Ishikawa (cell line): ENCODE measurements around the gene LRRC40.

Source experiments
- CREB1 ChIP-seq: IDR thresholded peaks from 2 replicates; pipeline ENCODE4 v1.6.1; 2012; ENCODE audit warnings: low read depth
- EGR1 ChIP-seq: IDR thresholded peaks from 2 replicates; pipeline ENCODE4 v1.6.1; 2012
- EP300 ChIP-seq: IDR thresholded peaks from 2 replicates; pipeline ENCODE4 v1.6.1; 2012; ENCODE audit warnings: borderline replicate concordance
- FOXM1 ChIP-seq: IDR thresholded peaks from 2 replicates; pipeline ENCODE4 v1.6.1; 2012; ENCODE audit warnings: low read depth, borderline replicate concordance
- NFIC ChIP-seq: IDR thresholded peaks from 2 replicates; pipeline ENCODE4 v1.6.1; 2012
- RAD21 ChIP-seq: IDR thresholded peaks from 2 replicates; pipeline ENCODE4 v1.6.1; 2012; ENCODE audit warnings: low read depth
- TAF1 ChIP-seq: IDR thresholded peaks from 2 replicates; pipeline ENCODE4 v1.6.1; 2012; ENCODE audit warnings: low read depth, mild to moderate bottlenecking
- TCF12 ChIP-seq: IDR thresholded peaks from 2 replicates; pipeline ENCODE4 v1.6.1; 2012; ENCODE audit warnings: low read depth
- TEAD4 ChIP-seq: IDR thresholded peaks from 2 replicates; pipeline ENCODE4 v1.6.1; 2012
- USF1 ChIP-seq: IDR thresholded peaks from 2 replicates; pipeline ENCODE4 v1.6.1; 2012
- ZBTB7A ChIP-seq: IDR thresholded peaks from 2 replicates; pipeline ENCODE4 v1.6.1; 2012; ENCODE audit warnings: low read depth
- TF ChIP-seq, protein P1 (sequence below): IDR thresholded peaks from 2 replicates; pipeline ENCODE4 v1.6.1; 2012; ENCODE audit warnings: low read depth, mild to moderate bottlenecking
- TF ChIP-seq, protein P2 (sequence below): IDR thresholded peaks from 2 replicates; pipeline ENCODE4 v1.6.1; 2012

DNA sequence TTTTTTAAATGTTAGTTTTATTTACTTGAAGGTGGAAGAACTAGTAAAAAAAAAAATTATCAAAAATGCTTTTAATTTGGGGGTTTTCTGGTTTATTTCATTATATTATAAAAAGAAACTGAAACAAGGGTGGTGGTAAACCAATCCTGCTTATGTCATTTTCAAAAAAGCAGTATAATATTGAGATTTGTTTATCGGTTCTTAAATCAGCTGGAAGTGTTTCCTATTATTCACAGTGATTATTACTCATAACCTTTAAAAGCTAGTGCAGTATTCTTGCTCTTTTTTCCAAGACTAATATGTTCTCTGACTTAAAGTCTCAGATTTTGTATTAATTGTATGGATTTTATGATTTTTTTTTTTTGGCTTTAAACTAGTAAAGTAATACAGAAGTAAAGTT, 5.4 kb upstream of the LRRC40 start:
- TF ChIP-seq RAD21, result no peak
- no peak for TF ChIP-seq FOXM1
- no peak for TF ChIP-seq ZBTB7A
- TF ChIP-seq, protein P1, sequence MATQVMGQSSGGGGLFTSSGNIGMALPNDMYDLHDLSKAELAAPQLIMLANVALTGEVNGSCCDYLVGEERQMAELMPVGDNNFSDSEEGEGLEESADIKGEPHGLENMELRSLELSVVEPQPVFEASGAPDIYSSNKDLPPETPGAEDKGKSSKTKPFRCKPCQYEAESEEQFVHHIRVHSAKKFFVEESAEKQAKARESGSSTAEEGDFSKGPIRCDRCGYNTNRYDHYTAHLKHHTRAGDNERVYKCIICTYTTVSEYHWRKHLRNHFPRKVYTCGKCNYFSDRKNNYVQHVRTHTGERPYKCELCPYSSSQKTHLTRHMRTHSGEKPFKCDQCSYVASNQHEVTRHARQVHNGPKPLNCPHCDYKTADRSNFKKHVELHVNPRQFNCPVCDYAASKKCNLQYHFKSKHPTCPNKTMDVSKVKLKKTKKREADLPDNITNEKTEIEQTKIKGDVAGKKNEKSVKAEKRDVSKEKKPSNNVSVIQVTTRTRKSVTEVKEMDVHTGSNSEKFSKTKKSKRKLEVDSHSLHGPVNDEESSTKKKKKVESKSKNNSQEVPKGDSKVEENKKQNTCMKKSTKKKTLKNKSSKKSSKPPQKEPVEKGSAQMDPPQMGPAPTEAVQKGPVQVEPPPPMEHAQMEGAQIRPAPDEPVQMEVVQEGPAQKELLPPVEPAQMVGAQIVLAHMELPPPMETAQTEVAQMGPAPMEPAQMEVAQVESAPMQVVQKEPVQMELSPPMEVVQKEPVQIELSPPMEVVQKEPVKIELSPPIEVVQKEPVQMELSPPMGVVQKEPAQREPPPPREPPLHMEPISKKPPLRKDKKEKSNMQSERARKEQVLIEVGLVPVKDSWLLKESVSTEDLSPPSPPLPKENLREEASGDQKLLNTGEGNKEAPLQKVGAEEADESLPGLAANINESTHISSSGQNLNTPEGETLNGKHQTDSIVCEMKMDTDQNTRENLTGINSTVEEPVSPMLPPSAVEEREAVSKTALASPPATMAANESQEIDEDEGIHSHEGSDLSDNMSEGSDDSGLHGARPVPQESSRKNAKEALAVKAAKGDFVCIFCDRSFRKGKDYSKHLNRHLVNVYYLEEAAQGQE, result no peak
- TF ChIP-seq, protein P2, sequence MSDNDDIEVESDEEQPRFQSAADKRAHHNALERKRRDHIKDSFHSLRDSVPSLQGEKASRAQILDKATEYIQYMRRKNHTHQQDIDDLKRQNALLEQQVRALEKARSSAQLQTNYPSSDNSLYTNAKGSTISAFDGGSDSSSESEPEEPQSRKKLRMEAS, result no peak
- TF ChIP-seq EGR1, result no peak
- no peak for TF ChIP-seq EP300
- TF ChIP-seq TEAD4, result no peak
- TF ChIP-seq TAF1, result no peak
- TF ChIP-seq TCF12, result no peak
- TF ChIP-seq CREB1, result no peak
- no peak for TF ChIP-seq USF1
- TF ChIP-seq NFIC, result no peak
